ENCODE data around the gene STX3.

The STX3 gene

GRCh38 chr11:59766542-59767224 is 11.5 kb downstream of the STX3 start:
- H3K36me3 ChIP-seq (ENCODE audit: control insufficient read depth in 4 of 4, insufficient read depth in 4 of 4, low read length in 3 of 4) = peaks cover 0 to 10% (median 3%) of the 10 kb centered on the region in 4 experiments
- ChIA-PET CTCF (interaction anchor here (1.0 to 4.9 kb wide), 5 partner anchors 11 to 35 kb away, joined by 3 to 21 read pairs (median 6); partner anchors contain the start of gene STX3), POLR2A (interaction anchor here (1.5 kb wide), 1 partner anchor 11 kb away, joined by 5 read pairs; the partner anchor contains the start of gene STX3)
- H3K27me3 ChIP-seq (replicated peaks in 2 of 5; ENCODE audit: control insufficient read depth in 4 of 5, insufficient read depth in 5 of 5, low read length in 4 of 5) = no peaks in the 10 kb centered on the region
- 71% methylated on average over 4 of the region's 6 CpGs for WGBS (ENCODE audit: insufficient coverage)
- peak overlapping the region in 2 of 7 experiments; percentile 20 to 42 for H3K4me3 ChIP-seq (ENCODE audit: control insufficient read depth in 1 of 7, extremely low read depth in 1 of 7, insufficient read depth in 4 of 7, low read depth in 2 of 7, low read length in 6 of 7)
- H3K4me1 ChIP-seq (ENCODE audit: control extremely low read depth in 1 of 4, control insufficient read depth in 4 of 4, insufficient read depth in 4 of 4, low read length in 3 of 4) = peaks cover 20 to 62% (median 28%) of the 10 kb centered on the region in 4 experiments
- no peaks in the 10 kb centered on the region for H3K9me3 ChIP-seq (ENCODE audit: control extremely low read depth in 1 of 5, control insufficient read depth in 4 of 5, insufficient read depth in 2 of 5, low read depth in 1 of 5, low read length in 4 of 5)
- no peak overlapping the region for H3K27ac ChIP-seq (ENCODE audit: insufficient read depth in 1 of 2, low read depth in 1 of 2, low read length in 2 of 2, poor library complexity in 1 of 2, severe bottlenecking in 2 of 2)
- peak in 2 of 3 donors; percentile 28 to 46 for DNase-seq

GRCh38 chr11:59767225-59767611 is 12.0 kb downstream of the STX3 start:
- Histone ChIP-seq H3K4me1 (ENCODE audit: control extremely low read depth in 1 of 4, control insufficient read depth in 4 of 4, insufficient read depth in 4 of 4, low read length in 3 of 4) (peaks cover 25 to 68% (median 33%) of the 10 kb centered on the region in 4 experiments), H3K4me3 (ENCODE audit: control insufficient read depth in 1 of 7, extremely low read depth in 1 of 7, insufficient read depth in 4 of 7, low read depth in 2 of 7, low read length in 6 of 7) (peak overlapping the region in 2 of 7 experiments; percentile 20 to 42), H3K36me3 (ENCODE audit: control insufficient read depth in 4 of 4, insufficient read depth in 4 of 4, low read length in 3 of 4) (peaks cover 0 to 10% (median 1%) of the 10 kb centered on the region in 4 experiments), H3K27me3 (replicated peaks in 2 of 5; ENCODE audit: control insufficient read depth in 4 of 5, insufficient read depth in 5 of 5, low read length in 4 of 5) (no peaks in the 10 kb centered on the region), H3K27ac (ENCODE audit: insufficient read depth in 1 of 2, low read depth in 1 of 2, low read length in 2 of 2, poor library complexity in 1 of 2, severe bottlenecking in 2 of 2) (no peak overlapping the region), H3K9me3 (ENCODE audit: control extremely low read depth in 1 of 5, control insufficient read depth in 4 of 5, insufficient read depth in 2 of 5, low read depth in 1 of 5, low read length in 4 of 5) (no peaks in the 10 kb centered on the region)
- peak; percentile 54 to 88 (median 82) for DNase-seq
- 0% methylated on average over 1 of the region's 1 CpG for WGBS (ENCODE audit: insufficient coverage)
- CTCF ChIA-PET = interaction anchor here (1.0 to 4.9 kb wide), 6 partner anchors 12 to 87 kb away, joined by 3 to 21 read pairs (median 5); partner anchors contain the start of gene STX3
- POLR2A ChIA-PET = interaction anchor here (1.5 kb wide), 1 partner anchor 12 kb away, joined by 5 read pairs; the partner anchor contains the start of gene STX3

GRCh38 chr11:59769111-59769510 is 13.9 kb downstream of the STX3 start:
- no peak overlapping the region for H3K27ac ChIP-seq (ENCODE audit: insufficient read depth in 1 of 2, low read depth in 1 of 2, low read length in 2 of 2, poor library complexity in 1 of 2, severe bottlenecking in 2 of 2)
- 100% methylated on average over 4 of the region's 7 CpGs for WGBS (ENCODE audit: insufficient coverage)
- no peak for DNase-seq
- ChIA-PET CTCF (interaction anchor here (3.2 kb wide), 1 partner anchor 32 kb away, joined by 15 read pairs; no protein-coding TSS in a partner anchor), POLR2A (no interaction called here)
- no peak overlapping the region for H3K4me3 ChIP-seq (ENCODE audit: control insufficient read depth in 1 of 7, extremely low read depth in 1 of 7, insufficient read depth in 4 of 7, low read depth in 2 of 7, low read length in 6 of 7)
- no peaks in the 10 kb centered on the region for H3K9me3 ChIP-seq (ENCODE audit: control extremely low read depth in 1 of 5, control insufficient read depth in 4 of 5, insufficient read depth in 2 of 5, low read depth in 1 of 5, low read length in 4 of 5)
- H3K4me1 ChIP-seq (ENCODE audit: control extremely low read depth in 1 of 4, control insufficient read depth in 4 of 4, insufficient read depth in 4 of 4, low read length in 3 of 4) = peaks cover 33 to 81% (median 44%) of the 10 kb centered on the region in 4 experiments
- H3K27me3 ChIP-seq (replicated peaks in 2 of 5; ENCODE audit: control insufficient read depth in 4 of 5, insufficient read depth in 5 of 5, low read length in 4 of 5) = no peaks in the 10 kb centered on the region
- H3K36me3 ChIP-seq (ENCODE audit: control insufficient read depth in 4 of 4, insufficient read depth in 4 of 4, low read length in 3 of 4) = peaks cover 0 to 3% (median 1%) of the 10 kb centered on the region in 4 experiments

- no peak overlapping the region for H3K27ac ChIP-seq (ENCODE audit: insufficient read depth in 1 of 2, low read depth in 1 of 2, low read length in 2 of 2, poor library complexity in 1 of 2, severe bottlenecking in 2 of 2)
- no peak overlapping the region for H3K4me3 ChIP-seq (ENCODE audit: control insufficient read depth in 1 of 7, extremely low read depth in 1 of 7, insufficient read depth in 4 of 7, low read depth in 2 of 7, low read length in 6 of 7)
- POLR2A ChIA-PET = no interaction called here
- H3K36me3 ChIP-seq (ENCODE audit: control insufficient read depth in 4 of 4, insufficient read depth in 4 of 4, low read length in 3 of 4) = peaks cover 0 to 7% (median 2%) of the 10 kb centered on the region in 4 experiments
- 100% methylated on average over 3 of the region's 4 CpGs for WGBS (ENCODE audit: insufficient coverage)
- DNase-seq = no peak
- H3K9me3 ChIP-seq (ENCODE audit: control extremely low read depth in 1 of 5, control insufficient read depth in 4 of 5, insufficient read depth in 2 of 5, low read depth in 1 of 5, low read length in 4 of 5) = no peaks in the 10 kb centered on the region
- peaks cover 33 to 81% (median 44%) of the 10 kb centered on the region in 4 experiments for H3K4me1 ChIP-seq (ENCODE audit: control extremely low read depth in 1 of 4, control insufficient read depth in 4 of 4, insufficient read depth in 4 of 4, low read length in 3 of 4)
- CTCF ChIA-PET = interaction anchor here (3.2 kb wide), 1 partner anchor 32 kb away, joined by 15 read pairs; no protein-coding TSS in a partner anchor
- H3K27me3 ChIP-seq (replicated peaks in 2 of 5; ENCODE audit: control insufficient read depth in 4 of 5, insufficient read depth in 5 of 5, low read length in 4 of 5) = no peaks in the 10 kb centered on the region
Observed at GRCh38 chr11:59769828-59770227, 14.7 kb downstream of the STX3 start.

- ChIA-PET CTCF (interaction anchor here (1.2 to 3.8 kb wide), 4 partner anchors 9 to 31 kb away, joined by 3 to 45 read pairs (median 10); partner anchors contain the start of gene STX3), POLR2A (no interaction called here)
- H3K27ac ChIP-seq (ENCODE audit: insufficient read depth in 1 of 2, low read depth in 1 of 2, low read length in 2 of 2, poor library complexity in 1 of 2, severe bottlenecking in 2 of 2) = no peak overlapping the region
- DNase-seq = no peak
- H3K4me3 ChIP-seq (ENCODE audit: control insufficient read depth in 1 of 7, extremely low read depth in 1 of 7, insufficient read depth in 4 of 7, low read depth in 2 of 7, low read length in 6 of 7) = no peak overlapping the region
- H3K4me1 ChIP-seq (ENCODE audit: control extremely low read depth in 1 of 4, control insufficient read depth in 4 of 4, insufficient read depth in 4 of 4, low read length in 3 of 4) = peaks cover 33 to 76% (median 44%) of the 10 kb centered on the region in 4 experiments
- H3K9me3 ChIP-seq (ENCODE audit: control extremely low read depth in 1 of 5, control insufficient read depth in 4 of 5, insufficient read depth in 2 of 5, low read depth in 1 of 5, low read length in 4 of 5) = no peaks in the 10 kb centered on the region
- H3K36me3 ChIP-seq (ENCODE audit: control insufficient read depth in 4 of 4, insufficient read depth in 4 of 4, low read length in 3 of 4) = peaks cover 0 to 12% (median 4%) of the 10 kb centered on the region in 4 experiments
- WGBS (ENCODE audit: insufficient coverage) = 100% methylated on average over 3 of the region's 3 CpGs
- H3K27me3 ChIP-seq (replicated peaks in 2 of 5; ENCODE audit: control insufficient read depth in 4 of 5, insufficient read depth in 5 of 5, low read length in 4 of 5) = no peaks in the 10 kb centered on the region
Observed at GRCh38 chr11:59770319-59770718, 15.1 kb downstream of the STX3 start.

- Histone ChIP-seq H3K36me3 (ENCODE audit: control insufficient read depth in 4 of 4, insufficient read depth in 4 of 4, low read length in 3 of 4) (peaks cover 0 to 15% (median 5%) of the 10 kb centered on the region in 4 experiments), H3K27me3 (replicated peaks in 2 of 5; ENCODE audit: control insufficient read depth in 4 of 5, insufficient read depth in 5 of 5, low read length in 4 of 5) (no peaks in the 10 kb centered on the region), H3K9me3 (ENCODE audit: control extremely low read depth in 1 of 5, control insufficient read depth in 4 of 5, insufficient read depth in 2 of 5, low read depth in 1 of 5, low read length in 4 of 5) (no peaks in the 10 kb centered on the region), H3K27ac (ENCODE audit: insufficient read depth in 1 of 2, low read depth in 1 of 2, low read length in 2 of 2, poor library complexity in 1 of 2, severe bottlenecking in 2 of 2) (no peak overlapping the region), H3K4me3 (ENCODE audit: control insufficient read depth in 1 of 7, extremely low read depth in 1 of 7, insufficient read depth in 4 of 7, low read depth in 2 of 7, low read length in 6 of 7) (no peak overlapping the region), H3K4me1 (ENCODE audit: control extremely low read depth in 1 of 4, control insufficient read depth in 4 of 4, insufficient read depth in 4 of 4, low read length in 3 of 4) (peaks cover 33 to 71% (median 44%) of the 10 kb centered on the region in 4 experiments)
- CTCF ChIA-PET = interaction anchor here (1.2 to 3.8 kb wide), 5 partner anchors 9 to 31 kb away, joined by 3 to 45 read pairs (median 6); partner anchors contain the start of gene STX3
- no peak for DNase-seq
- 100% methylated on average over 6 of the region's 8 CpGs for WGBS (ENCODE audit: insufficient coverage)
- POLR2A ChIA-PET = no interaction called here
Observed at GRCh38 chr11:59770869-59771268, 15.7 kb downstream of the STX3 start.
